Activated naive CD4-positive, alpha-beta T cell treated with Interleukin-2 at 50 U/mL for 16 hours (primary cell): Measurements from ENCODE around the gene PRKCE.
"Not testable (repeated sequence)": the region's sequence is repeated elsewhere in the genome, so short reads cannot be mapped to it uniquely, and the experiment has no call there.

ENCODE experiments used
- DNase-seq: peaks from one replicate; pipeline ENCODE4 v3.0.0-alpha.2; 2020

The PRKCE gene

DNA sequence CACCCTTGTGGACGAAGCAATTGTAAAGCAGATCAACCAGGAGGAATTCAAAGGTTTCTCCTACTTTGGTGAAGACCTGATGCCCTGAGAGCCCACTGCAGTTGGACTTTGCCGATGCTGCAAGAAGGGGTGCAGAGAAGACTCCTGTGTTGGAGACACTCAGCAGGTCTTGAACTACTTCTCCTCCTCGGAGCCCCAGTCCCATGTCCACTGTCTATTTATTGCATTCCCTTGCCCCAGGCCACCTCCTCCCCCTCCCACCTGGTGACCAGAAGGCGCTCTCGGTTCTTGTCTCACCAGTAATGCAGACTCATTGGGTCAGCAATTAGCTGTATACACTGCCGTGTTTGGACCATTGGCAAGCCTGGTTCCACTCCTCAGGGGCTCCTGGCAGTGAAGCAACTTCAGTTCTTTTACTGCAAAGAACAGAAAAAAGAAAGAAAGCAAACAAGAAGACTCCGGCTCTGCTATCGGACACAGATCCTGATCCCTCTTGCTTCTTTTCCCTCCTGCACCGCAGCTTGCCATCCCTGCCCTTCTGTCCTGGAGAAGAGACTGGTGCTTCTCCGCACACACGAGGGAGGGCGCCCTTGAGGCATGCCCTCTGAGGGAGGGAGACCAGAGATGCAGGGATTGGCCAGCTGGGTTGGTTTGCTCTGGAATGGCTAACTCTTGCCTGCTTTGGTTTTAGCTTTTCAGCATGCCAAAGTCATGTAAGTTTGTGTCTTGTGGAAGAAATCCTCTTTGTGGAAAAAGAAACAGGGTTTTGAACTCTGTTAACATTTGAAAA, 533.5 kb downstream of the PRKCE start:
- no peak for DNase-seq

DNA sequence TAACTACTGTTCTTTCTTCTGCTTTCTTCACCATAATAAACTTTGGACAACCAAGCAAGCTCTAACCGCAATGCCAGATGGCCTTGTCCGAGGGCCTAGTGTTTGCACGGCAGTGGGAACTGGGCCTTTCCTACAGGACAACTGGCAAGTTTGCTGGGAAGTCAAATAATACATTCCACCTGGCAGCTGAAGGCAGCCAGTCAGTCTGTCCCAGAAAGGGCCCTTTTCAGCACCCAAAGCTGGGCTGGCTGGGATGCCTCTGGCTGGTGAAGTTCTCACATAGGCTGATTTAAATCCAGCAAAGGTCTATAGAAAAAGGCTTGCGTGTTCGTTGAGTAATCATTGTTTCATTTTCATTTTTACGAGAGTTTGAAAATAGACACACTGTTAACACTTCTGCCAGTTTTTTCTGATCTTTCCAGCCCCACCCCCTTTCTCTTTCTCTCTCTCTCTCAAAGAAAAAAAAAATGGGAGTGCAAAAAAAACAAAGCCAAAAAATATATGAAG, 535.7 kb downstream of the PRKCE start:
- DNase-seq: peak; percentile 38

DNA sequence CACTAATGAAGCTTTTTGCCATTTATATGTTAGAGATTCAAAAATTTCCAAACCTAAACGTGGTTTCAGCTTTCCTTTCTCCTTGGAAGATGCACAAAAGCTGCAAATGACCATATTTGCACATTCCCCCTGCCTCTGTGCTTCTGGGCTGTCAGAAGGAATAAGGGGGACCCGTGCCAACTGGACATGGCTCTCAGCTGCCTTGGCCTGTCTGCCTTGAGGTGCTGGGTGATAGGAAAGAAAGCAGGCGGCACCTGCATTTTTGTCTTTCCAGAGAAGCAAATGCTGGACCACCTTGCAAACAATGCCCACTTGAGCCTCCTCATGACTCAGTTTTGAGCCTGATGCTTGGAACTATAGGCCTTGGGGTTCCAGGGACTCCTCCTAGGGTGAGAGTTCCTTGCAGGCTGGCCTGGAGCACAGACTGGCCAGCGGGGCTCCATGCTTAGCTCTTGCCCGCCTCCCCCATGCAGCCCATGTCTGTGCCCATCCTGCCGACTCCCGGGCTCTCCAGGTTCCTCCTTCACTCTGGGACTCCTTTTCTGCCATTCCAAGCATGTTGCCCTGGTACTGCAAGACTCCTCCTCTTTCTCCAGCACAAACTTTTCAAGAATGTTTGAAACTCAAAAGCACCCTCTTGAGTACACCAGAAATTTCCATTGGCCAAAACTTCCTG, 536.7 kb downstream of the PRKCE start:
- no peak for DNase-seq

DNA sequence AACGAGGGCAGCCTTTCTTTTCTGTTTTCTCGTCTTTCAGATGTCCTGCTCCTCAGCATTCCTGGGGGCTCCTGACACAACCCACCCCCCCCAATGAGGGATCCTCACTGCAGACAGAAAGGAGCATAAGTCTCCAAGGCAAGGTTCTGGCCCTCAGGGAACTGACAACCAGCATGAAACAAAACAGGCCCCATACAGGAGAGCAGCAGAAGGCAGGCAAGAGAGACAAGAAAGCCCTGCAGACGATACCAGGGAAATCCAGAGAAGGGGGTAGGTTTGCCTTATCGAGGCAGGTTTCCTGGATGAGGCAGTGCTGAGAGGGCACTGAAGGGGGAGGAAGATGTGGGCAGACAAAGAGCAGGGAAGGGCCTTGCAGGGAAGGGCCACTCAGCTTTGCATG, 541.9 kb downstream of the PRKCE start:
- DNase-seq: no peak

DNA sequence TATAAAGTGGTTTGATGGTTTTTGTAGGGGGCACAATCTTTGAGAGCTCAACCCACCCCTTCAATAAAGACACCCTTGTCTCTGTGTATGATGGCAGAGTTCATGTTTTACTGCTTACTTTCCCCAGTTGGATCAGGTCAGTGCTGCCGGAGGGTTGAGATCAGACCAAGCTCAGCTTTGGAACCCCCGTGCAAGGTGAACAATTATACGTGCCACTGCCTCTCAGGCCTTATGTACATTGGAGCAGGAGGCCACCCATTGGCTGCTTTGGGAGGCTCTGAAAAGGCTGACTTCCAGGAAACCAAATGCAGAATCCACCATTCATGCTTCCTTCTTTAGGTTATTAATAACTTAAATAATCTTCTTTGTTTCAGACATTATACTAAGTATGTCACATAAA, 542.4 kb downstream of the PRKCE start:
- DNase-seq: no peak

DNA sequence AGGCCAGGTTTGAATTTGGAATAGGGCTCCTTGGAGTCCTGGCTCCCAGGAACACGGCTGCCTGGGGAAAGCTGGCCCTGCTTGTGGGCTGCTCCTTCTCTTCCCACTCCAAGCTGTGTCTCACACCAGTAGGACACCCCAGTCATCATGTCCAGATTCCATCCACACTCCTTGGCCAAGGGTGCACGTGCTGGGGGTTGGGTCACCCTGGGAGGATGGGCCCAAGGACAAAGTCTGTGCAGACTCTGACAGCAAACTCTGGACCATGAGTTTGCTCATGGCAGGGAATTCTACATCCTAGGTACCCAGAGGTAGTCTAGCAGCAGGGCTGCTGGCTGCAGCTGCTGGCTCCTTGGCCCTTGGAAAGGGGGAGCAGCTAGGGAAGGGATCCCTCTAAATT, 543.4 kb downstream of the PRKCE start:
- DNase-seq: no peak

DNA sequence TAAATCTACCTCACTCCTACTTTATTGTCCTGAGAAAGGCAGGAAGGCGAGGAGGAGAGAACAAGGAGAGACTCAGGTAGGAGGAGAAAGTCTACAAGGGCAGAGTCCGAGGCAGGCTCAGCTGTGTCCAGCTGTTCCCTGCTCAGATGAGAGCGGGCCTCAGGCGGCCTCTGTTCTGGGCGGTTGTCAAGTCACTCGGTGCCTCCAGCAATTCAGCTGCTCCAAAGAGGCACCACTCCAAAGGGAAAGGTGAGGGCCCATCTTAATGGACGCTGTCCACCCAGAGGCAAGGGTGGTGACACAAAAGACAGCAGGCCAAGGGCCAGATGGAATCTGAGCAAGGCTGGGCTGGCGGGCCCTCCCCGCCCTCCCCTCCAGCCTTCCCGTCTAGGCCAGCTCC, 544.3 kb downstream of the PRKCE start:
- DNase-seq: no peak

DNA sequence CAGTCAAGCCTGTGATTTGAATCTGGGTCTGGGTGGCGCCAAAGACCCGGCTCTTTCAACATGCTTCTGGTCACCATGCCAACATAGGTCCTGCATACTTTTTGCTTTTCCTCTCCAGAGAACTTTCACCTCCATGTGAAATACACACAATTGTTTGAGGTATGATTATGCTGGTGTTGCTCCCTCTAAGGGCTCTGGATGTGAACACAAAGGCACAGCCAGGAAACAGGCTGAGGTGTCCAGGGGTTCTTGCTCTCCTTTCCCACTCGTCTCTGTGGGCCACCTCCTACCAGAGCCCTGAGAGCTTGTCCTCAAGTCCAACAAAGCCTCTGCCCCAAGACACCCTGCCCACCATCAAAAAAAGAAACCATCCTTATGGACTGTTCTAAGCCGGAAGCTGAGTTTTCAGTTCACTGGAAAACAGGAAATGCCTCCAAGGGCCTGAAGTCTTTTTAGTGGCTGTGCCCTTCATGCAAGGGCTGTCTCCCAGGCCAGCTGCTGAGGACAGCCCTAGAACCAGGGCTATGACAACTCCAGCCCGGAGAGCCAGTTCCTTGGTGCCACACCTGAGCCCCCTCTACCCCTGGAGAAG, 545.5 kb downstream of the PRKCE start:
- no peak for DNase-seq

DNA sequence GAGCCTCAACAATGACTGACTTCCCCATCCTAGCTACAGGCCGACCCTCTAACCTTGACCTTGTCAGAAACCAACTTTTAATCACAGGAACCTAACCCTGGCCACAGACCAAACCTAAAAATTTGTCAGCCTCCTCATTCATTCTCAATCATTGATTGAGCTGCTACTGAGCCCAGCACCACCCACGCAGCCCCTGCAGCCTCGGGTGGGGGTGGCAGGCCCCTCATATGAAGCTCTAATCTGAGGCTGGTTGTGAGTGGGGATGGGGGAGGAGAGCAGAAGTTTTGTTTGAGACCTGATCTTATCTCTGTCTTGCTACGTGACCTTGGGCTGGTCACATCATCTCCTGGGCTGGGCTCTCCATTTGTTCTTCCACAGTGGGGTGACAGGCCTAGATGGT, 546.2 kb downstream of the PRKCE start:
- no peak for DNase-seq

DNA sequence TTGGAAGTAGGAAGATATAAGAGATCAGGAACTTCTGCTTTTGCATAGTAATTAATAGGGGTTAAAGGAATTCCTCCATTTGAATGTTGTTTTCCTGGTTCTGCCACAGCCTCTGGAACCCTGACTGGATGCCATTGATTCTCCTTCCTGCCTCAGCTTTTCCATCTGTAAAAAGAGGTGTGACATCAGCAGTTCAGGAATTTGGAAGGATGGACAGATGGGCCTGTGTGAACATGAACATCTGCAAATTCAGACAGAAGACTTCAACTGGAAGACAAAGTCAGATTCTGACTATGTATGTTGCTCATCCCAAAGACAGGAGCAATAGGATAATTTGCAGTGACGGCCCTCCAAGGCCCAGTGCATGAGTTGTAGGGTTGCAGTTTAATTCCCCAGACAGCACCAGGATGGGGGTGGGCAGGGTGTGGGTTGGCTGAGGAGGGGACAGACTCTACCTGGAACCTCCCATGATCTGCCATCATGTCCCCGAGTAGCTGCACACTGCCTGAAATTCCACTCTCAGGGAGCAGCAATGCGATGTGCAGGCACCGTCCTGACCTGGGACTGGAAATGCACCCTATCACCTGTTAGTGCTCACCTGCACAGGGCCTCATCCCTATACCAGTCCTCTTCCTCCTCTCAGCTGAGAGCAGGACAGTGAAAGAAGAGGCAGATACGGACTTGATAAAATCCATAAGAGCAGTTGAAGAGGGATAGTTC, 546.8 kb downstream of the PRKCE start:
- DNase-seq: no peak

DNA sequence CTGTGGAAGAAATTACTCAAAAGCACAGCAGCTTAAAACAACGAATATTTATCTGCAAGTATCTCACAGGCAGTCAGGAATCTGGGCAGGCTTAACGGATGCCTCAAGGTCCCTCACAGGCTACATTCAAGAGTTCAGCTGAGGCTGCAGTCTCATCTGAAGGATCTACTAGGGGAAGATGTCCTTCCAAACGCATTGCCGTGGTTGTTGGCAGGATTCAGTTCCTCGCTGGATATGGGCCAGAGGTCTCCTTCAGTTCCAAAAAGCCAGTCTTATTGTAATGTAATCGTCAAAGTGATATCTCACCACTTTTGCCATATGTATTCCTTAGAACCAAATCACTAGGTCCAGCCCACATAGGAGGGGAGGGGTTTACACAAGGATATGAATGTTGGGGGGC, 547.5 kb downstream of the PRKCE start:
- DNase-seq: no peak

DNA sequence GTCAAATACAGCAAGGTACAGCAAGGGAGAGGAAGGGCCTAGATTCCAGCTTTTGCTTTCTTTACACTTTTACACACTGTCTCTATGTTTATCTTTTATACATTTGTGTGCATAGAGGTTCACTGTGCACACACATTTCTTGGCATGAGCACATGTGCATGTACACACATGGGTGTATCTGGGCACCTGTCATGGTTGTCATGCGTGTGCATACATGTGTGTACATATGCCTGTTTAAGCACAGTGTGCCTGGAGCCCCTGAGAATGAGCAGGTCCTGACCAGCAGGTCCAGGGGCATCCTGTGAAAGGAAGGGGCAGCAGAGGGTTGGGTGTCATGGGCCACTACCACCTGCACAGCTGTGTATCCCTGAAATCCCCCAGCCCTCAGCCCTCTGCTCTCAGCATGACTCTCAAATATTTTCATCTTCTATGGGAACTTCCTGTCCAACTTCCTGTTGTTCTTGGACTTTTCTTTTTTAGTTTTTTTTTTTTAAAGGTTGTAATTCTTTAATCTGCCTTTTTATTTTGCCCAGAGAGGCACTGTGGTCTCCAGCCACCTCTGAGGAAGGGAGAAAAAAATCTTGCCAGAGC, 548.7 kb downstream of the PRKCE start:
- no peak for DNase-seq

DNA sequence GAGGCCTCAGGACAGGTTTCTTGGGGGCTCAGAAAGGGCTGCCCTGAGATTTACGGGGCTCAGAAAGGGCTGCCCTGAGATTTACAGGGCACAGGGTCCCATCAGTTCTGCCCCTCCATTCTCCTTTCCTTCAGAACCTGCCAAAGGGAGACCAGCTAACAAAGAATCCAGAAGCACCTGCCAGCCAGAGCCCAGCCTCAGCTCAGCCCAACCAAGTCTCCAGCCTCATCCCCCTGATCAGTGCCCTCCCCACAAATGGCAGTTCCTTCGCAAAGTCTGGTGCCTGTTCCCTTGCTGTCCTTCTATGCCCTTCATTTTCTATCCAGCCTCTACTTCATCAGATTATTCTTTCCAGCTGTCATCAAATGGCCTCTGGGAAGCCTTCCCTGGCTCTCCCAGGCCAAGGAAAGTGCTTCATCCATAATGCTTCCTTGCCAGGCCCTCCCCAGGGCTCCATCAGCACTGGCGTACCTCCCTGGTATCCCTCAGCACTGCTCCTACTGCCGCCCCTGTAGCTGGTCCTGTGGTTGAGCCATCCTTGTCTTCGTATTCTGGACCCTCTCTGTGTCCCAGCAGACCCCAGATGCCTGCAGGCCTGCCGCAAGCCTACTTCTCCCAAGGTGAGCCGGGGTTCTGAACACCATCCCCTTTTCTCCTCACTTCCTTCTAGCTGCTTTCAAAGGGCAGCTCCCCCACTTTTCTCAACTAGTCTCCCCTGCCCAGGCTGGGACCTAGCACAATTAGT, 549.6 kb downstream of the PRKCE start:
- DNase-seq: no peak

DNA sequence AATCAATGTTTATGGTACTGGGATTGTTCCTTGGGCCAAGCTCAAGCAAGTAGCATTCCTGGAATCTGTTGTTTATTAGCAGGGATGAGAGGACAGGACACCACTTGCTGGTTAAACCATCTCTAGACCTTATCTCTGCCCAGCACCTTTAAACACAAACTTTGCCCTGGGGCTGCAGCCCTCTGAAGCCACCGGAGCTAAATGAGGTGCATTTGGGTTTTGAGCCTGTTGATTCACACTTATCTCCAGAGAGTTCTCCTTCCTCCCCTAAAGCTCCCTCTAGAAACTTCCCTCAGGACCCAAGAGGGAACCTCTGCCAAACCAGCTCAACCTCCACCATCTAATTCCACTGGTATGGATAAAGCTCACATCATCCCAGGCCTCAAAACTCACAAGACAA, 551.0 kb downstream of the PRKCE start:
- no peak for DNase-seq

DNA sequence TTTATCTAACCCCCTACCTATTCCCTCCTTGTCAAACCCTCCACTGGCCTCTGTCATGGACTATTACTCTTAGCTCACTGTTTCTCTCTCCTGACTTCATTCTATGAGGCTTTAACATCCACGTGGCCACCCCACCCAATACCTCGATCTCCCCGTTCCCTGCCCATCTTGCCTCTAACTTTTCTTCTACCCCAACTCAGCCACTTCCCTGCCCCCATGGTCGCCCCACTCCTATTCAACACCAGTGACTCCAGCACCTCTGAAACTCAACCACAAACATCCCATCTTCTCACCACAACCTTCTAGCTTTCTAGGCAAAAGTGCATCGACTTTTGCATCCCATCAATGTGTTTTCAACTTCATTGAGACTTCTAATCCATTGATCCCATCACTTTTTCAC, 551.5 kb downstream of the PRKCE start:
- DNase-seq: no peak

DNA sequence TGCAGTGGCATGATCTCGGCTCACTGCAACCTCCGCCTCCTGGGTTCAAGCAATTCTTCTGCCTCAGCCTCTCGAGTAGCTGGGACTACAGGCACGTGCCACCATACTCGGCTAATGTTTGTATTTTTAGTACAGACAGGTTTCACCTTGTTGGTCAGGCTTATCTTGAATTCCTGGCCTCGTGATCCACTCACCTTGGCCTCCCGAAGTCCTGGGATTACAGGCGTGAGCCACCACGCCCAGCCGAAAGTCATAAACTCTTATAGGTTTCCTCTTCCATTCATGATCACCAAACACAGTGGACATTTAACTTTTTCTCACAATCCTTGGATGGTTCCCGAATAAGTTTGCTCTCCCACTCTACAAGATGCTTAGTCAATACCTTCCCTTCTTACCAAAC, 552.2 kb downstream of the PRKCE start:
- DNase-seq: not testable (repeated sequence)

DNA sequence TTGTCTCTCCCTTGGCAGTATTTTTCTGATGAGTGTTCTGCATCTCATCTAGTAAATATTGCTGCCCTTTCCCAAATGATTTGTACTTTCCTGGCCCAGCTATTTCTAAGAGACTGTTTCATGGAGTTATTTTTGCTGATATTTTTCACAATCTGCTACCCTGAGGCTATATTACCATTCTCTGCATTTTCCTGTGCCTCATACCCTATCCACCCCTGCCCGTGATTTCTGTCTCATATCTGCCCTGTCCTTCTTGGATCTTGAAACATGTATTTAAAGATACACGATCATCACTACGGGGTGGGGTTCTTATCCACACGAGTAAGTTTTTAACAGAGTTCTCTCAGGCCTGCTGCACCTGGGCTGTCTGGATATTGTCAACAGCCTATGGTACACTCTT, 556.1 kb downstream of the PRKCE start:
- no peak for DNase-seq

DNA sequence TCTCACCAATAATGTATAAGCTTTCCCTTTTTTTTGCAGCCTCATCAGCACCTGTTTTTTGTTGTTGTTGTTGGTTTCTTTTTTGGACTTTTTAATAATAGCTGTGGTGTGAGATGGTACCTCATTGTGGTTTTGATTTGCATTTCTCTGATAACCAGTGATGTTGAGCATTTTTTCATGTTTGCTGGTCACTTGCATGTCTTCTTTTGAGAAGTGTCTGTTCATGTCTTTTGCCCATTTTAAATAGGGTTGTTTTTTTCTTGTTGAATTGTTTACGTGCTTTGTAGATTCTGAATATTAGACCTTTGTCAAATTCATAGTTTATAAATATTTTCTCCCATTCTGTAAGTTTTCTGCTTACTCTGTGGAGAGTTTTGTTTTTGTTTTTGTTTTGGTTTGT, 557.3 kb downstream of the PRKCE start:
- DNase-seq: no peak

DNA sequence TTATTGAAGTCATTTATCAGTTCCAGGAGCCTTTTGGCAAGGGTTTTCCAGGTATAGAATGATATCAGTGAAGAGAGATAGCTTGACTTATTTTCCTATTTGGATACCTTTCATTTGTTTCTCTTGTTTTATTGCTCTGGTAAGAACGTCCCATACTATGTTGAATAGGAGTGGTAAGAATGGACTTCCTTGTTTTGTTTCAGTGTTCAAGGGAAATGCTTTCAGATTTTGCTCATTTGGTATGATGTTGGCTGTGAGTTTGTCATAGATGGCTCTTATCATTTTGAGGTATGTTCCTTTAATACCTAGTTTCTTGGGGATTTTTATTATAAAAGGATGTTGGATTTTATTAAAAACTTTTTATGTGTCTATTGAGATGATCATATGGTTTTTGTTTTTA, 558.6 kb downstream of the PRKCE start:
- DNase-seq: no peak

DNA sequence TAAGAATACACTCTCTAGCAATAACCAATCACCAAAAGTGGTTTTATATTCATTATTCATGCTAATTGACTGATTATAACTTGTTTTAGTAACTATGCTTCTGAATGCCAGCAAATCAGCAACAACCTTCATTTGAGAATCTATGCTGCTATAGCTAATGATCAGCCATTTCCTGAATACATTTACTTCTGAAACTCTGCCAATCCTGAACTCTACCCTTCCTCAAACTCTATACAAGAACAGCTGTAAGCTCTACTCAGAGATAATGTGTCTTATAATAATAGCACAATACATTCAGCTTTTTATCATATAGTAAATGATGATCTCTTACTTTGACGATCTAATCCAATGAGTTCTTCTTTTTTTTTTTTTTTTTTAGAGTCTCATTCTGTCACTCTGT, 560.0 kb downstream of the PRKCE start:
- no peak for DNase-seq

DNA sequence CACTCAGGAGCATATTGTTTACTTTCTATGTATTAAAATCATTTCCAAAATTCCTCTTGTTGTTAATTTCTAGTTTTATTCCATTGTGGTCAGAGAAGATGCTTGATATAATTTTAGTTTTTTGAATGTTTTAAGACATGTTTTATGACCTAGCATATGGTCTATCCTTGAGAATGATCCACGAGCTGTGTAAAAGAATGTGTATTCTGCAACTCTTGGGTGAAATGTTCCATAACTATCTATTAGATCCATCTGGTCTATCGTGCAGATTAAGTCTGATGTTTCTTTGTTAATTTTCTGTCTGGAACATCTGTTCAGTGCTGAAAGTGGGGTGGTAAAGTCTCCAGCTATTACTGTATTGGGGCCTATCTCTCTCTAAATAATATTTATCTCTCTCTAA, 562.4 kb downstream of the PRKCE start:
- DNase-seq: no peak

DNA sequence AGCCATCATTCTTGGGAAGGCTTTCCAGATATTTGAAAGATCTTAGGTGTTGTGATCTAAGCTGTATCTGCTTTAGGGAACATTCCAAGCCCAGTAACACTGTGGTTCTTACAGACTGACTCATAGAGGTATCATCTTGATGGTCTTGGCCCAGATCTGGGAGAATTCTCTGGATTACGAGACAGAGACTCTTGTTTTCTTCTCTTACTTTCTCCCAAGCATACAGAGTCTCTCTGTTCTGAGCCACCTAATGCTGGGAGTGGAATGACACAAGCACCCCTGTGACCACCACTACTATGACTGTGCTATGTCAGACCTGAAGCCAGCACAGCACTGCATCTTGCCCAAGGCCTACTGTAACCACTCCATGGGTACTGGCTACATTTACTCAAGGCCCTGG, 564.7 kb downstream of the PRKCE start:
- no peak for DNase-seq
